PC-9 (cell line): ENCODE results near the gene TERC. TPM values are rescaled to one million over a fixed set of nuclear protein-coding genes. Genes with fewer than 3 reads are reported as not detected.

Experiments
- BruUV-seq: library from RNA; stranded (reverse); fragments of 400-500 nt; replicated peaks from 2 replicates; lab custom pipeline; 2021; lab: Mats Ljungman, UMichigan
- CTCF ChIA-PET: fragments of 300-600 bp; sonication (Branson Sonifier 250); formaldehyde crosslinking; loops from one replicate; lab custom pipeline; 2022; ENCODE audit warnings: antibody characterized with exemption; lab: Charles Lee
- POLR2A ChIA-PET: fragments of 300-600 bp; sonication (Branson Sonifier 250); formaldehyde crosslinking; loops from one replicate; lab custom pipeline; 2022; ENCODE audit warnings: antibody characterized with exemption; ENCODE audit not compliant: unreplicated experiment; lab: Charles Lee
- DNase-seq, 2 experiments: peaks; one replicate each; pipeline versions ENCODE4 v3.0.0 to v3.0.0-alpha.2; 2015 to 2022; ENCODE audit warnings: mixed read lengths in 1 of 2
- H2AFZ ChIP-seq: fragments of 200-600 bp; sonication (generic); 2 replicates; pipeline ENCODE4 v1.8.1; 2017; ENCODE audit warnings: antibody characterized with exemption
- H3F3A ChIP-seq: fragments of 200-600 bp; sonication (generic); 2 replicates; pipeline ENCODE4 v1.8.1; 2017; ENCODE audit warnings: antibody characterized with exemption, mild to moderate bottlenecking, low read depth; ENCODE audit not compliant: insufficient read depth
- H3K27ac ChIP-seq: fragments of 200-600 bp; sonication (generic); 2 replicates; pipeline ENCODE4 v1.6.1; 2016; ENCODE audit warnings: mixed run types
- H3K27me3 ChIP-seq: fragments of 200-600 bp; sonication (generic); 2 replicates; pipeline ENCODE4 v1.6.1; 2016; ENCODE audit warnings: low read depth, mixed run types; ENCODE audit not compliant: insufficient read depth
- H3K36me3 ChIP-seq: fragments of 200-600 bp; sonication (generic); 2 replicates; pipeline ENCODE4 v1.6.1; 2016; ENCODE audit warnings: low read depth, mixed run types
- H3K4me1 ChIP-seq: fragments of 200-600 bp; sonication (generic); replicated peaks from 2 replicates; pipeline ENCODE4 v1.6.1; 2016; ENCODE audit warnings: mixed run types; ENCODE audit not compliant: insufficient read depth
- H3K4me2 ChIP-seq: fragments of 200-600 bp; sonication (generic); 2 replicates; pipeline ENCODE4 v1.6.1; 2017; ENCODE audit warnings: mixed run types
- H3K4me3 ChIP-seq: fragments of 200-600 bp; sonication (generic); 2 replicates; pipeline ENCODE4 v1.6.1; 2016; ENCODE audit warnings: mixed run types
- H3K79me2 ChIP-seq: fragments of 200-600 bp; sonication (generic); 2 replicates; pipeline ENCODE4 v1.6.1; 2017; ENCODE audit warnings: low read depth, mixed run types
- H3K9me2 ChIP-seq: fragments of 200-600 bp; sonication (generic); 2 replicates; pipeline ENCODE4 v1.8.1; 2017; ENCODE audit warnings: mild to moderate bottlenecking; ENCODE audit not compliant: insufficient read depth
- H3K9me3 ChIP-seq: fragments of 200-600 bp; sonication (generic); 2 replicates; pipeline ENCODE4 v1.8.1; 2016; ENCODE audit warnings: low read depth; ENCODE audit not compliant: insufficient read depth
- H4K20me1 ChIP-seq: fragments of 200-600 bp; sonication (generic); 2 replicates; pipeline ENCODE4 v1.8.1; 2017; ENCODE audit not compliant: insufficient read depth
- EZH2 ChIP-seq: fragments of 200-600 bp; sonication (generic); IDR thresholded peaks from 2 replicates; pipeline ENCODE4 v1.8.0; 2017; ENCODE audit warnings: antibody characterized with exemption, low read depth
- intact Hi-C: fragments of 100-400 bp; cut with micrococcal nuclease; formaldehyde crosslinking; loops from one replicate; pipeline ENCODE4 v1.10.0; 2022; ENCODE audit not compliant: unreplicated experiment
- total RNA-seq: library from RNA; stranded (reverse); gene quantifications from 2 replicates; pipeline ENCODE4 v1.2.3, GENCODE V29; 2021
- TF ChIP-seq, protein P1 (sequence below): fragments of 200-600 bp; sonication (generic); conservative IDR thresholded peaks from 2 replicates; pipeline ENCODE4 v1.6.1; 2017; ENCODE audit warnings: mixed run types, antibody characterized with exemption, mild to moderate bottlenecking, moderate library complexity

TERC gene
- total RNA-seq, 1 experiment from 2014 or later = 22.7 TPM

DNA sequence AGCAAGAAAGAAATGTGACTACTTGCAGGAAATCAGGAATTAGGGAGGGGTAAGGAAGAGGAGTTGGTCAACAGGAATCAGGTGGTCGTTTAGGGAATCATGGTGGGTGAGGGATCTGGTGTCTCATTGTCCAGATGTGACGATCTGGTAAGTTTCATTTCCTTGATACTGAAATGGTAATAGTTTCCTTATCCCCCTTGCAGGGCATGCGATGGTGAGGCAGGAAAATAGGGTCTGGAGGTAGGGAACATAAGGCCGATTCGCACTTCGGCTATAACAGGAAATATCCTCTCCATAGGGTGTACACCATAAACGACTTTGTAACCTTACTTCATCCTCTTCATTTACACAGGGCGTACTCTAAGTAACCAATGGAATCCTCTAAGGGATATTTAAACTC lies 48.4 kb upstream of the TERC start:
- Histone ChIP-seq H3K27ac (no peak overlapping the region), H3K27me3 (no peaks in the 10 kb centered on the region), H3K79me2 (no peaks in the 10 kb centered on the region), H3K4me3 (peak overlapping the region; percentile 61), H3K4me2 (peak overlapping the region; percentile 89), H3K36me3 (no peaks in the 10 kb centered on the region), H2AFZ (peak overlapping the region; percentile 86), H3K4me1 (peaks cover 16% of the 10 kb centered on the region), H4K20me1 (no peaks in the 10 kb centered on the region), H3K9me2 (no peaks in the 10 kb centered on the region), H3K9me3 (peaks cover 12% of the 10 kb centered on the region; the same call in 1 of the 2 replicates), H3F3A (peaks cover 5% of the 10 kb centered on the region; the same call in 1 of the 2 replicates)
- TF ChIP-seq, protein P1, sequence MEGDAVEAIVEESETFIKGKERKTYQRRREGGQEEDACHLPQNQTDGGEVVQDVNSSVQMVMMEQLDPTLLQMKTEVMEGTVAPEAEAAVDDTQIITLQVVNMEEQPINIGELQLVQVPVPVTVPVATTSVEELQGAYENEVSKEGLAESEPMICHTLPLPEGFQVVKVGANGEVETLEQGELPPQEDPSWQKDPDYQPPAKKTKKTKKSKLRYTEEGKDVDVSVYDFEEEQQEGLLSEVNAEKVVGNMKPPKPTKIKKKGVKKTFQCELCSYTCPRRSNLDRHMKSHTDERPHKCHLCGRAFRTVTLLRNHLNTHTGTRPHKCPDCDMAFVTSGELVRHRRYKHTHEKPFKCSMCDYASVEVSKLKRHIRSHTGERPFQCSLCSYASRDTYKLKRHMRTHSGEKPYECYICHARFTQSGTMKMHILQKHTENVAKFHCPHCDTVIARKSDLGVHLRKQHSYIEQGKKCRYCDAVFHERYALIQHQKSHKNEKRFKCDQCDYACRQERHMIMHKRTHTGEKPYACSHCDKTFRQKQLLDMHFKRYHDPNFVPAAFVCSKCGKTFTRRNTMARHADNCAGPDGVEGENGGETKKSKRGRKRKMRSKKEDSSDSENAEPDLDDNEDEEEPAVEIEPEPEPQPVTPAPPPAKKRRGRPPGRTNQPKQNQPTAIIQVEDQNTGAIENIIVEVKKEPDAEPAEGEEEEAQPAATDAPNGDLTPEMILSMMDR = no peak
- TF ChIP-seq EZH2 = no peak
- POLR2A ChIA-PET = no interaction called here
- BruUV-seq = TSS peak; percentile 42
- CTCF ChIA-PET = interaction anchor here (0.9 kb wide), 1 partner anchor 101 kb away, joined by 3 read pairs; no protein-coding TSS in a partner anchor
- intact Hi-C loops = loop anchor here (1.0 to 2.0 kb wide), 3 partner anchors 40 to 224 kb away; partner anchors contain the start of genes GPR160, MYNN and SEC62
- DNase-seq = no peak

DNA sequence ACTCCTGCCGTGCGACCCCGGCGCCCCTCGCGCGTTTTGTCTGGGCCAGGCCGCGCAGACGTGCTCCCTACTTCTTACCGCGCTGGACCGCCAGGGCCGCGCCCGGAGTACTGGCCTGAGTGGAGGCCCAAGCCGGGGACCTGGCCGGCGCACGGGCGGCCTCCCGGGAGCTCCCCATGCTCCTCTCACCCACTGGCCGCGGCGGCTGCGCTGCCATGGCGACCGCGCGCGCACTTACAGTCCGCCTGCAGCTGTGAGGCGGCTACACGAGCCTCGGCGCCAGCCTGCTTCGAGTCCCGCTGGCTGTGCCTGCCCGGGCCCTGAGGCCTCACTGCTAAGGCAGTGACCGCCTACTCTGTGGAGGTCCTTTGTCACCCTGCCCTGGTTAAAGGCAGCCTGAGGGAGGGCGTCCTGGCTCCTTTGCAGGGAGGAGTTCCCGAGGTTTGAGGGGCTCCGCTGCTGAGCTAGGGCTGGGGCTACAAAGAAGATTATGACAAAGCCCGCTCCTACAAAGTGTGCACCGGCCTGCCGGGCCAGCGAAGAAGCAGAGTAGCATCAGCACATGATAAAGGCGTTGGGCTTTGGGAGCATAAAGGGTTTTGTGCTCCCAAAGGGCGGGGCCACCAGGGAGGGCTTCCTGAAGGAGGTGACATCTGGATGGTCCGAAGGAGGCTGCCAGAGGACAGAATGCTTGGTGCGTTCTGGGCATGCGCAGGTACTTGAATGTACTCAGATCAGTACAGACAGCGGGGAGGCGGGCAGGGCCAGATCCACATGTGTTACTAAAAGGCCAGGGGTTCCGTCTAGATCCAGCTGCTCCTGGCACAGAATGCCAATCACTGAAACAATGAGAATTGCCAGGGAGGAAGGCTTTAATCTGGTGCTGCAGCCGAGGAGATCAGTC lies 47.7 kb upstream of the TERC start, which contains the start of the genes LRRC34 and LRRIQ4:
LRRC34 (minus strand) TSS at position 573 of the 904 bp plus-strand sequence; CDS start at position 217, 356 bp downstream.
LRRIQ4 (plus strand) TSS at position 539 of the 904 bp plus-strand sequence. CDS start 9,052 bp downstream, outside the sequence.
- Histone ChIP-seq H3K79me2 (no peaks in the 10 kb centered on the region), H3K4me3 (peak within 1 kb of the TSS; percentile 61), H3K9me2 (no peaks in the 10 kb centered on the region), H3K9me3 (peaks cover 12% of the 10 kb centered on the region; the same call in 1 of the 2 replicates), H2AFZ (peak within 1 kb of the TSS; percentile 86), H3K27me3 (no peaks in the 10 kb centered on the region), H3K4me2 (peak within 1 kb of the TSS; percentile 89), H3K36me3 (no peaks in the 10 kb centered on the region), H4K20me1 (no peaks in the 10 kb centered on the region), H3K27ac (no peak within 1 kb of the TSS), H3F3A (peaks cover 5% of the 10 kb centered on the region; the same call in 1 of the 2 replicates), H3K4me1 (peaks cover 16% of the 10 kb centered on the region)
- BruUV-seq = no TSS peak
- DNase-seq = peak; percentile 57 to 74
- ChIA-PET CTCF (no interaction called here), POLR2A (interaction anchor here (0.6 to 1.0 kb wide), 2 partner anchors 154 to 522 kb away, joined by 3 to 6 read pairs; partner anchors contain the start of gene SEC62)
- intact Hi-C loops = loop anchor here (1.0 to 2.0 kb wide), 3 partner anchors 40 to 225 kb away; partner anchors contain the start of genes GPR160, MYNN and SEC62
- TF ChIP-seq, protein P1 = 0 out of 2 replicates have a peak, but pooled peaks have one; percentile 6
- TF ChIP-seq EZH2 = no peak
